Stimulated activated CD4-positive, alpha-beta T cell treated with anti-CD3 and anti-CD28 coated beads, Interleukin-1b, Interleukin-23, amount 100 ng/mL, for 1 hour (primary cell): ENCODE measurements around the gene FAM114A2.
"Not testable (repeated sequence)": the region's sequence is repeated elsewhere in the genome, so short reads cannot be mapped to it uniquely, and the experiment has no call there.

Experiments used
- DNase-seq, 2 donors: peaks; one replicate each; pipeline ENCODE4 v3.0.0-alpha.2; 2020; ENCODE audit warnings: low read depth in 2 of 2

The FAM114A2 gene

DNA sequence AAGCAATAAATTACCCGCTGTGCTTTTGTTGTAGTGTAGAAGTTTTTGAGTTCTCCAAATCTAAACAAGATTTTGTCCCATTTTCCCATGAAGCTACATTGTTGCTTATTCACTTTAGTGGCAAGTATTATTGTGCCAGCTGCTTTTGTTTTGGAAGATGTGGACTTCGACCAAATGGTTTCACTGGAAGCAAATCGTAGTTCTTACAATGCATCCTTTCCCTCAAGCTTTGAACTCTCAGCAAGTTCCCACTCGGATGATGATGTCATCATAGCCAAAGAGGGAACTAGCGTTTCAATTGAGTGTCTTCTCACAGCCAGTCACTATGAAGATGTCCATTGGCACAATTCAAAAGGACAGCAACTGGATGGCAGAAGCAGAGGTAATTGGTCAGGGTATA lies 10.9 kb upstream of the FAM114A2 start:
- DNase-seq = no peak

DNA sequence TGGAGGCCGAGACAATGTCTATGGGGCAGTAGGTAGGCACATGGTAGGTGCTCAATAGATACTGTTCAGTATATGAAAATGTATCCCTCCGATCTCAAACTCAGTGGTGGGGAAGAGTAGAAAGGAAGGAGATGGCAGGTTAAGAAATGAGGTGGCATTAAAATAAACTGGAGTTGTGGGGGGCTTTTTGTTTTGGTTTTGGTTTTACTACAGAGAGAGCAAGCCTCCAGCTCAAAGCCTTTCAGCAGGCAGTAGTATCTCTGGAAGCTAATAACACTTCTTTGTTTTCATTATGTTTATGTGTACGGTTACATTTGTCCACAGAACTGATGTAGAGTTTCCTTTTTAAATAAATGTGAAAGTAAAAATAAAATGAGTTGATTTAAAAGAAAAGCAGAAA lies 8.6 kb upstream of the FAM114A2 start:
- DNase-seq = no peak

DNA sequence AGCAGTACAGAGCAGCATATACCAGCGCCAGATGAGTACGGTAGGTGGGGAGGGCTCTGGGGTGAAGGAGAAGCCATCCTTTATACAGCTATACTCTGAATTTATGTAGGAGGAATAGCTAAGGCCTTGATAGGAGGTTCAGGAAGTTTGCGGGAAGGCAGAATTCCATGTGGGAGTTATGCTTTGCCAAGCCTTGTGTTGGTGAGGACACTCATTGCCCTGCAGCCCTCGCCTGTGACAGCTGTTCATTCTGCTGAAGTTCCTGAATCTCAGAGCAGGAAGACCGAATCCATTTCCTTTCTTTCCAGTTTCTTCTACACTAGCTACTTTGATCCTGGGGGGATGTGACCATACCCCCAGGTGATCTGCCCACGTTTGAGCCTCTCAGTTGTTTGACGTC lies 7.8 kb upstream of the FAM114A2 start:
- DNase-seq = no peak

GRCh38 chr5:154044581-154044980 lies 5.9 kb upstream of the FAM114A2 start:
- DNase-seq = no peak

DNA sequence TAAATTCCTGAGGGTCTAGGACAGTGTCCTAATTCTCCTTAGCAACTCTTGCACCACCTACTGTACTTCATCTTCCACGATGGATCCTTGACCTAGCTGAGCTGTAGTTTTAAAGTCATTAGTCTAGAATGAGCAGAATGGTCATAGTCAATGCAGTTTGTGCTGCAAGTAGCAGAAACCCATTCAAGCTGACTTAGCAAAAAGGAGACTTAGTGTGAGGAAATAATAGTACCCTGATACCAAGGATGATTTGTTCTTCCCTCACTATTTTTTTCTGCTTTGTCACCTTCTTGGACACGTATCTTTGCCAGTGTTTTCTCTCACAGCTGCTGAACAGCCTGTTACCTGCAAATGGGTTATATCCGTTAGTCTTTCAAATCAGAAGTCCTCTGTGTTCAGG lies 5.4 kb upstream of the FAM114A2 start:
- DNase-seq = no peak

DNA sequence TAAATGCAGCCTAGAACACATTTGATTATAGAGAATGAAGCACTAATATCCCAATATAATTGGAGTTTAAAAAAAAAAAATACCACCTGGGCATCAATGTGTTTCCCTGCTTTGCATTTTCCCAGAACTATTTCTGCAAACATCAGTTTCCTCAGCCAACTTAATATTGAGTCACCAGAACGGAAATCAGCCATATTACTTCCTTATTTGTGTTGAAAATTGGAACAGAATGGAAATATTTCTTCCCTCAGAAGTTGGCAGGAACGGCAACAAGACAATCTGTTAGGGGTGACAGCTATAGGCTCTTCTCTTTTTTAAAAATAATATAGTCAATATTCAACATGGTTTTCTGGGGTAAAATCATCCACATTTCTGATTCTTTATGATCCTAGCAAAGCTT lies 4.1 kb upstream of the FAM114A2 start:
- DNase-seq = no peak

DNA sequence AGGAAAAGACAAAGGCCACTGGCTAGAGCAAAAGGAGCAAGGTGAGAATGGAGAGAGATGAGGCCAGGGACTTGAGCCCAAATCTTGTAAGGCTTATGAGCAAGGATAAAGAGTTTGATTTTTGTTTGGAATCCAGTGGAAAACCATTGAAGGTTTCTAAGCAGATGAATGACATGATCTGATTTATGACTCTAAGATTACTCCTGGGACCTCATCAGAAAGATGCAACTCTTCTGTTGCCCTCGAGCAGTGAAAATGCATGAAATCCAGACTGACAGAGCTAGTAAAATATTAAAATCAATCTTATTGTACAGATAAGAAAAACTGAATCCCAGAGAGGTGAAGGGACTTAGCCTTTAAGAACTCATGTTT lies 734 bp upstream of the FAM114A2 start:
- DNase-seq = no peak

DNA sequence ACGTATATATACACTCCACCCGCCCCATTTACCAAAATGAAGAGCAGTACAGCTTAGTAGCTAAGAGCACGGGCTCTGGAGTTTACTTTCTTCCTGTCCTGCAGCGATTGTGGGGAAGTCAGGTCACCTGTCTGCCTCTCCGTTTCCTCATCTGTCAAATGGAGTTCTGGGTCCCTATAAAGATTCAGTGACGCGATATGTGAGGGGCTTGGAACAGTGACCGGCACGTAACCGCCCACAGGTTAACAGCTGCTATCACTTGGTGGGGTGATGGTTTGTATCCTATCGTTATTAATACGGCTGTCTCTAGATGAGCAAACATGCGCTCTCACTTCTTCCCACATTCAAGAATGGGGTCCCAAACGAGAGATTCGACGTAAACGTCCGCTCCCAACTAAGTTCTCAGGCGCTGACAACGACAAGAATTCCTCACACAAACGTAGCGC lies 426 bp downstream of the FAM114A2 start:
- DNase-seq = peak in 1 of 2 donors; percentile 10

DNA sequence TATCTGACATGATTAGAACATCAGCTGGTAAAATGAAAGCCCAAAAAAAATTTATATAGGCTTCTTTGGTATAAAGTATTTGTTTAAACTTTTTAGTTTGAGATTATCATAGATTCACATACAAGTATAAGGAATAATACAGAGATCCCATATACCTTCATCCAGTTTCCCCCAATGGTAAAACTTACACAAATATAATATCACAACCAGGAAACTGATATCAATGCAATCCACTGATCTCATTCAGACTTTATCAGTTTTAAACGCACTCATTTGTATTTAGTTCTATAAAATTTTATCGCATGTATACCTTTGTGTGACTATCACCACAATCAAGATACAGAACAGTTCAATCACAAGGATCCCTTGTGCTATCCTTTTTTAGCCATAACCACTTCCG lies 3.8 kb downstream of the FAM114A2 start:
- DNase-seq = no peak

- no peak for DNase-seq
Measured at GRCh38 chr5:154031937-154032489, 6.7 kb downstream of the FAM114A2 start.

DNA sequence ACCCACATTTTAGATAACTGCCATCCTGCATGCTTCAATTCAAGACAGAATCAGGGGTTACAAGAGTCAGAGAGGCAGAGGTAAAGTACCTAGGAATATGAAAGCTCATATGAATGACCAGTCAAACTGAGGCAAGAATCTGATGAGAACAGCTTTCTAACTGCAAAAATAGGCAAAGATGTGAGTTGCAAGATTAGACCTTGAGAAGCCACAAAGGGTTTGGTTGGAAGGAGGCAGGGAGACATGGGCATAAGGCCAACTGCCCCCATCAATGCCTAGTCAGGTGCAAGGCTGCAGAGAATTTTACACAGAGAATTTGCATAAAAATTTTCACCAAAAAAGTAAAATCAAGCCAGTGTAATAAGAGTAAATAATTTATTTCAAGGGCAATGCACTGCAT lies 12.8 kb downstream of the FAM114A2 start:
- no peak for DNase-seq

- not testable (repeated sequence) for DNase-seq
Measured at GRCh38 chr5:154018919-154019318, 19.8 kb downstream of the FAM114A2 start.

- DNase-seq = no peak
Measured at GRCh38 chr5:154015071-154015693, 23.5 kb downstream of the FAM114A2 start.

GRCh38 chr5:154010660-154011059 lies 28.1 kb downstream of the FAM114A2 start:
- DNase-seq = no peak

DNA sequence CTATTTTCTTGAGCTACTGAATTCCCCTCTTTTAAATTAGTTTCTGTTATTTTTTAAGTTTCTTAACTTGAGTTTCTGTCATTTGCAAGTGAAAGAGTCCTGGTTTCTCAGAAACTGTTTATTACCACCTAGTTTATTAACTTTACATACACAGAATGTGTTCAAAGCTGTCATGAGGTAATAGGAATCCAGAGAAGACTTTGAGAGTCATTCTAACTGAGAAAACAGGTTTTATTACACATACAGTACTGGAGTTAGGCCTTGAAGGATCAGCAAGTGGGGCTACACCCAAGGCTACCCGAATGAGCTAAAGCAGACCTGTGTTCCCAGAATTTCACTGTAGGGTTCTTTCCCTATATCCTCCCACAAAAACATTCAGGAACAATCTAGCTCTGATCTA lies 33.1 kb downstream of the FAM114A2 start:
- DNase-seq = no peak

DNA sequence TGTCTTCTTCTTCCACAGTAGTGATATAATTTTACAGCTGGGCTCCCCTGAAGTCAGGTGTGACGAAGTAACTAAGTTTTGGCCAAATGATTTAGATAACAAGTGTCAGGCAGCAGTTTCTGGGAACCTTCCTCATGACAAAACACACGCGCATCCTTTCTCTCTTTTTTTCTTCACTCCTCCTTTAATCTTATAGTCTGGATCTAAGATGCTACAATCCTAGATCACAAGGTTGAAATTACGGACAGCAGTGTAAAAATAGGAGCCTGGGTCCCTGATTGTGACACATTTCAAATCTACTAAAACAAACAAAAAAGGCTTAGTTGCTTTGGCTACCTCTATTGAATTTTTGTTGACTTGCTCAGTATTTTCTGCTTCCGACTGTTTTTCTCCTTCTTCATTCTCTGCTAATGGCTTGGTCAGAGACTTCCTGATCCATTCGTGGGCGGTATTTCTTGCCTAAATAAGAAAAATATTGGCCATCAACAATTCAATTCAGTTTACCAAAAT lies 36.1 kb downstream of the FAM114A2 start:
- no peak for DNase-seq

DNA sequence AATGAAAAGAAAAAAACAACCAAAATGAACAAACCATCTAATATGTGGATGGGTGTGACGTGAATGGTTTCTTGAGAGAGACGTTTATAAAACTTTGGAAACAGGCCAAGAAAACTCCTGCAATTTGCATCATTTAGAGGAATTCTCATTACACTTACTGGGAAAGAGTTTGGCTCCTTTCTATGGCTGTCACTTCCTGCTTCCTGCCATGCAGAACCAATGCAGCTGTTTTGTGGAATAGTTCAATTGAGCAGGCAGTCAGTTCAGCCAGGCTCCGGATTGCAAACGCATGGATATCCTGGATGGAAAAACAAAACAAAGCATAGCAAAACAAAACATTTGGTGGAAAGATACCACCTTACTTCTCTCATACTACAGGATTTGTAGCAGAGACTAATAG lies 36.6 kb downstream of the FAM114A2 start:
- DNase-seq = no peak

GRCh38 chr5:154000703-154001102 lies 38.0 kb downstream of the FAM114A2 start:
- no peak for DNase-seq

GRCh38 chr5:153999995-154000394 lies 38.7 kb downstream of the FAM114A2 start:
- DNase-seq = no peak

- DNase-seq = no peak
Measured at GRCh38 chr5:153998768-153999167, 39.9 kb downstream of the FAM114A2 start.

DNA sequence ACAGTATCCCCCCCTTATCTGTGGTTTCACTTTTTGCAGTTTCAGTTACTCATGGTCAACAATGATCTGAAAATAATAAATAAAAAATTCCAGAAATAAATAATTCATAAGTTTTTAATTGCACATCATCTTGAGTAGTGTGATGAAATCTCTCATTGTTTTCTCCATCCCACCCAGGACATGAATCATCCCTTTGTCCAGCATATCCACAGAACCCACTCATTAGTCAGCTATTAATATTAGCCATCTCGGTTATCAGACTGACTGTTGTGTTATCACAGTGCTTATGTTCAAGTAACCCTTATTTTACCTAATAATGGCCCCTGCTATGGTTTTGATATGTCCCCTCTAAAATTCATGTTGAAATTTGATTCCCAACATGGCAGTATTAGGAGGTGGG lies 40.7 kb downstream of the FAM114A2 start:
- DNase-seq = no peak

DNA sequence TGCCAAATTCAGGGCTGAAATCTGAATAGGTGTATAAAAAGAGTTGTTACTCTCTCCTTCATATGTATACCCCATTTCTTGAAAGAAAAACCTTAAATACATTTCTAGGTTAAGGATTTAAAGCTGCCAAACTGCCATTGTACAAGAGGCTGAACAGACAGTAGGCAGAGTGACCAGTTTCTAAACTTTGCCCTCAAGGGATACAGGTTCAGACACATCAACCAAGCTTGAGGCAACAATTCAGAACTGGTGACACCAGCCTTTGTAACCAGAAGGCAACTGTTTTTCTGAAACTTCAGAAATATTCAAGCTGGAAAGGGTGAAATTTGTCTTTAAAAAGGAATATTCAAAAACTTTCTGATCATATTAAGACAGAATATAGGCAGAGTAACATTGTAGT lies 47.5 kb downstream of the FAM114A2 start:
- no peak for DNase-seq

- DNase-seq = no peak
Measured at GRCh38 chr5:153988510-153988909, 50.2 kb downstream of the FAM114A2 start.

GRCh38 chr5:153987301-153987700 lies 51.4 kb downstream of the FAM114A2 start:
- DNase-seq = no peak
